Thoracic aorta (tissue), 2 donors: Measurements from ENCODE around the gene EBF4. TPM values are rescaled to one million over a fixed set of nuclear protein-coding genes. Genes with fewer than 3 reads are reported as not detected.
"Not testable (repeated sequence)": the region's sequence is repeated elsewhere in the genome, so short reads cannot be mapped to it uniquely, and the experiment has no call there.

Source experiments
- ATAC-seq: fragments of 150-250 bp; one replicate; pipeline ENCODE4 v1.8.0; 2017; ENCODE audit warnings: low read depth; ENCODE audit not compliant: insufficient number of reproducible peaks, low FRiP score
- DNase-seq: peaks from one replicate; pipeline ENCODE4 v3.0.0-alpha.2; 2020; ENCODE audit warnings: low spot score
- H3K27ac ChIP-seq, 2 donors: fragments of 200-600 bp; sonication (generic); 1 replicate in 1 of 2; 2 replicates in 1 of 2; pipeline ENCODE4 v1.5.1; 2016; ENCODE audit warnings: mild to moderate bottlenecking in 2 of 2, moderate library complexity in 2 of 2
- H3K27me3 ChIP-seq: fragments of 200-600 bp; sonication (generic); replicated peaks from 2 replicates; pipeline ENCODE4 v1.6.0; 2016; ENCODE audit warnings: mild to moderate bottlenecking; ENCODE audit not compliant: insufficient read depth
- H3K36me3 ChIP-seq: fragments of 200-600 bp; sonication (generic); one replicate; pipeline ENCODE4 v1.5.1; 2016
- H3K4me1 ChIP-seq, 2 donors: fragments of 200-600 bp; sonication (generic); 1 replicate in 1 of 2; 2 replicates in 1 of 2; pipeline versions ENCODE4 v1.5.1 to v1.6.0; 2016; ENCODE audit warnings: low read depth in 2 of 2, mild to moderate bottlenecking in 1 of 2; ENCODE audit not compliant: control insufficient read depth in 1 of 2
- H3K4me3 ChIP-seq: fragments of 200-600 bp; sonication (generic); 2 replicates; pipeline ENCODE4 v1.5.1; 2016; ENCODE audit warnings: mild to moderate bottlenecking
- H3K9me3 ChIP-seq: fragments of 200-600 bp; sonication (generic); 2 replicates; pipeline ENCODE4 v1.5.1; 2016
- total RNA-seq, 2 donors: library from RNA; depleted of rRNA; stranded (reverse); fragments of >200 nt; gene quantifications; one replicate each; pipeline versions ENCODE4 v1.1.0 to v1.2.3, GENCODE V29; 2016
- TF ChIP-seq, protein P1 (sequence below): fragments of 200-600 bp; sonication (generic); IDR thresholded peaks from one replicate; pipeline ENCODE4 v1.5.1; 2019; ENCODE audit warnings: antibody characterized with exemption

EBF4 gene
- total RNA-seq, 2 donors from 2014 or later, result 14.1 to 16.6 TPM

DNA sequence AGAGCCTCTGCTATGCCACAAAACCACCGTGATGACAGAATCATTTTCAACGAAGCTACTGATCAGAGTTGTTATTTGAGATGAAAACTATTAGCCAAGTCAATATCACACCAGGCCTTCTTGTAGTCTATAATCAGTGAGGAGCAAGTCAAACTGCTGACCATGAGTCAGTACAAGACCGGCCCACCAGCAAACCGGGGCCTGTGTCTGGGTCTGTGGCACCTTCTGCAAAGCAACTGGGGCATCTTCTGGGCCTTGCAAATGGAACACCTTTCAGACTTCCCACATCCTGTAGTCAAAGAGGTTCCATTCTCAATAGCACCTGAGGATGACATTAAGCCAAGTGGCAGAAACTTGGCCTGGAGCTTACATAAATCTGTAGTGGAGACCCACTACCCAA, 69.3 kb downstream of the EBF4 start:
- Histone ChIP-seq H3K4me3 (no peak overlapping the region), H3K27me3 (no peaks in the 10 kb centered on the region), H3K36me3 (no peaks in the 10 kb centered on the region), H3K4me1 (no peaks in the 10 kb centered on the region), H3K9me3 (no peaks in the 10 kb centered on the region), H3K27ac (no peak overlapping the region)
- no peak for DNase-seq
- ATAC-seq, result no peak
- TF ChIP-seq, protein P1, sequence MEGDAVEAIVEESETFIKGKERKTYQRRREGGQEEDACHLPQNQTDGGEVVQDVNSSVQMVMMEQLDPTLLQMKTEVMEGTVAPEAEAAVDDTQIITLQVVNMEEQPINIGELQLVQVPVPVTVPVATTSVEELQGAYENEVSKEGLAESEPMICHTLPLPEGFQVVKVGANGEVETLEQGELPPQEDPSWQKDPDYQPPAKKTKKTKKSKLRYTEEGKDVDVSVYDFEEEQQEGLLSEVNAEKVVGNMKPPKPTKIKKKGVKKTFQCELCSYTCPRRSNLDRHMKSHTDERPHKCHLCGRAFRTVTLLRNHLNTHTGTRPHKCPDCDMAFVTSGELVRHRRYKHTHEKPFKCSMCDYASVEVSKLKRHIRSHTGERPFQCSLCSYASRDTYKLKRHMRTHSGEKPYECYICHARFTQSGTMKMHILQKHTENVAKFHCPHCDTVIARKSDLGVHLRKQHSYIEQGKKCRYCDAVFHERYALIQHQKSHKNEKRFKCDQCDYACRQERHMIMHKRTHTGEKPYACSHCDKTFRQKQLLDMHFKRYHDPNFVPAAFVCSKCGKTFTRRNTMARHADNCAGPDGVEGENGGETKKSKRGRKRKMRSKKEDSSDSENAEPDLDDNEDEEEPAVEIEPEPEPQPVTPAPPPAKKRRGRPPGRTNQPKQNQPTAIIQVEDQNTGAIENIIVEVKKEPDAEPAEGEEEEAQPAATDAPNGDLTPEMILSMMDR, result no peak

DNA sequence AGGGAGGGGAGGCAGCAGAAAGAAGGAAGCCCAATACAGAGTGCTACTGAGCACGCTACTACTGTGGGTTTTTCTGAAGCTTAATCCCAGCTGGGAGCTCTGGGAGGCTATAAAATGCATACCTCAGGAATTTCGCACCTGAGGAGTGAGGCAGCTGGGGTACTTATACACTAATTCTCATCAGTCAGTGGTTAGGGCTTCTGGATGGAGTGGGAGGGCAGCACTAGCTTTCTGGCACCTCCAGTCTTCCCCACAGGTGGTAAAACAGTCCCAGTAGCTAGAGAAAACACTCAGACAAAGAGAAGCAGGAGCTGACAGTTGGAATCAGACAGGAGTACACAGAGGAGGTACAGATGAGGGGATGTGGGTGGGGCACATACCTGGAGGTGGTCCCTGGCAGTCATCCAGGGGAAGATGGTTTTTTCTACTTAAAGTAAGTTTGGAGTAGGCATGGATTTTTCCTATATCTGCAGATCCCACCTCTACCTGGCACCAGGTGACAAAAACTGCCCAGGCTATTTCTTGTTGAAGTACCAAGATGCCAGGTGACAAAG, 70.1 kb downstream of the EBF4 start:
- DNase-seq (no peak), ATAC-seq (no peak)
- Histone ChIP-seq H3K9me3 (no peaks in the 10 kb centered on the region), H3K4me3 (no peak overlapping the region), H3K36me3 (no peaks in the 10 kb centered on the region), H3K4me1 (peaks cover 2 to 4% of the 10 kb centered on the region in 2 donors), H3K27me3 (no peaks in the 10 kb centered on the region), H3K27ac (no peak overlapping the region)
- TF ChIP-seq, protein P1, result no peak

DNA sequence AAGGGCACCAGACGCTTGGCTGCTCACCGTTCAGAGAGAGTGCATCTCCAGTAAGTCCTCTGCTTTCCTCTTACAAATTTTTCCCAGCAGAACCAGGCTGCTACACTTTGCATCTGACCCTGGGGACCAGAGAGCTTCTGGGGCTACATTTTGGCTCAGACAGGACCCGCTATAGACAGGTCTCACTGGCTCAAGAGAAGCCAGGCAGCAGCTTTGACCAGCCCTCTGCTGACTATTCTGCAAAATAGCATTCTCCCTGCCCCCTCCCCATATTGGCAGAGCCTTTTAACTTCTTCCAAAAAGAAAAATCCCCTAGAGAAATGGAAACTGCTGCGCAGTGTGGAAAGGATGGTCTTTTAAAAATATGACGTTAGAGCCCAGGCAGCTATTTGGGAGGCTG, 70.6 kb downstream of the EBF4 start:
- DNase-seq (no peak), ATAC-seq (no peak)
- H3K27me3 ChIP-seq, result no peaks in the 10 kb centered on the region

DNA sequence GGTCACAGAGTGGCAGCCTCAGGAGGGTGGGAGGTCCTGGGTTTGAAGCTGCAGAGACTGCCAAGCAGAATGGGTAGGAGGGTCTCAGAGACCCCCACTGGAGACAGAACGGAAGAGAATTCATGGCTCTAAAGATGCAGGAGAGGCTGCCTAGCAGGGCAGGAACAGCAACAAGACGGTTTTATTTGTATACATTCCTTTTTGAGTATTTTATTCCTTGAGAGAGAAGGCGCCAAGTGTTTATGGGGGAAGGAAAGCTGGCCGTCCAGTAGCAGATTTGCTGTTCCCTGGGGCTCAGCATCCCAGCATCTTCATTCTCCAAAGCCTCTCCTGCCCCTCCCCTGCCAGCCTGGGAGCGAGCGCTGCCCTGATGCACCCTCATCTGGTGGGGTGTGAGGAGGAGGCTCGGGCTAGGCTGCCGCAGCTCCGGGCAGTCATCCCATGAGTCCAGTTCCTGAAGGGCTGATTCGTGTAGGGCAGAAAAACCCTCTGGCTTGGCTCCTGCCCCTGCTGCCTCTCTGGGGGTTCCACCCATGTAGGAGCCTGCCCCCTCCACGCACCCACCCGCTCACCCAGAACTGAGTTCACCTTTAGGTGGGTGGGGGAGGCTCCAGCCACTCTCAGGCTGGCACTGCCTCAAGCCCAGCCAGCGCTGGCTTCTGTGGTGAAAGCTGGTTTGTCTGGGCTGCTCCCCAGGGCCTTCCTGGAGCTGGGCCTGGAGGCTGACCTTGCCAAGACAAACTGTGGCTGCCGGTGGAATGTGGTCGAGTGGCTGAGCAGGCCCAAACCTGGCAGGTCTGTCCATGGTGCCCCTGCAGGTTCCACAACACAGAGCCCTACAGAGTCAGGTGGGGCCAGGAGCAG, 75.4 kb downstream of the EBF4 start:
- Histone ChIP-seq H3K4me1 (peaks cover 11 to 35% of the 10 kb centered on the region in 2 donors), H3K4me3 (peak overlapping the region; percentile 52), H3K9me3 (no peaks in the 10 kb centered on the region), H3K36me3 (no peaks in the 10 kb centered on the region), H3K27me3 (no peaks in the 10 kb centered on the region), H3K27ac (no peak overlapping the region)
- ATAC-seq (peak; percentile 38), DNase-seq (no peak)
- TF ChIP-seq, protein P1, result no peak

More for the DNA sequence above, 70.6 kb downstream of the EBF4 start:
- no peak overlapping the region for H3K4me3 ChIP-seq
- TF ChIP-seq, protein P1, result no peak
- no peak overlapping the region for H3K27ac ChIP-seq
- H3K9me3 ChIP-seq, result no peaks in the 10 kb centered on the region
- H3K36me3 ChIP-seq, result no peaks in the 10 kb centered on the region
- H3K4me1 ChIP-seq, result peaks cover 5 to 9% of the 10 kb centered on the region in 2 donors

DNA sequence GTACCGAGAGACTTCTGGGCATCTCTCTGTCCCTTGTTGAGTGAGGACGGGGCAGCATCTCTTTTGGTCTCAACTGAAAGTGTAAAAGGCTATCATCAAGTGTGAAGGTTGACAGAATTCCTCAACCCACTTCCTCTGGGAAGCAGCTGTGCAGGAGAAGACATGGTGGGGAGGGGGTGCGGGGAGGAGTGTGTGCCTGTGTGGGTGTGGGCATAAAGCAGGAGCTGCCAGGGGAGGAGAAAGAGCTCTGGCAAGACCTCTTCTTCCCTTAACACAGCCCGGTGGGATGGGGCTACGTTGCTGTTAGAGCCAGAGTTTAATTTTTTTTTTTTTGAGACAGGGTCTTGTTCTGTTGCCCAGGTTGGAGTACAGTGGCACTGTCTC, 76.0 kb downstream of the EBF4 start:
- no peaks in the 10 kb centered on the region for H3K9me3 ChIP-seq

DNA sequence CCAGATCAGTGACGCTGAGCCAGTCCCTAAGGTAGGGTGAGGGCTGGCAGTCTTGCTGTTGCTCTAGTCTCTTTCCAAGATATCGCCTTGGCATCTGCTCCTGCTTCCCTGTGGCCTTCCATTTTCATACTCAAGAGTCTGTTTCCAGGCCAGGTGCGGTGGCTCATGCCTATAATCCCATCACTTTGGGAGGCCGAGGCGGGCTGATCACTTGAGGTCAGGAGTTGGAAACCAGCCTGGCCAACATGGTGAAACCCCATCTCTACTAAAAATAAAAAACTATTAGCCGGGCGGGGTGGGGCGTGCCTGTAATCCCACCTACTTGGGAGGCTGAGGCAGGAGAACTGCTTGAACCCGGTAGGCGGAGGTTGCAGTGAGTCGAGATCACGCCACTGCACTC, 77.5 kb downstream of the EBF4 start:
- ATAC-seq, H3K9me3 ChIP-seq, DNase-seq: not testable (repeated sequence)

More for the DNA sequence above, 76.0 kb downstream of the EBF4 start:
- DNase-seq (no peak), ATAC-seq (no peak)
- Histone ChIP-seq H3K27me3 (peaks cover 3% of the 10 kb centered on the region), H3K4me1 (peaks cover 11 to 35% of the 10 kb centered on the region in 2 donors), H3K36me3 (no peaks in the 10 kb centered on the region), H3K4me3 (peak overlapping the region; percentile 52), H3K27ac (no peak overlapping the region)
- TF ChIP-seq, protein P1, result no peak

More for the DNA sequence above, 77.5 kb downstream of the EBF4 start:
- H3K36me3 ChIP-seq, H3K27ac ChIP-seq, H3K27me3 ChIP-seq, H3K4me3 ChIP-seq: not testable (repeated sequence)
- H3K4me1 ChIP-seq, result peaks cover 11 to 35% of the 10 kb centered on the region in 2 donors
